Large intestine (tissue), 3 donors: ENCODE results near the gene OTOG. TPM values are rescaled to one million over a fixed set of nuclear protein-coding genes. Genes with fewer than 3 reads are reported as not detected.

ENCODE experiments used
- DNase-seq, 2 donors: peaks; one replicate each; pipeline versions ENCODE4 v3.0.0 to v3.0.0-alpha.2; 2013
- H3K27ac ChIP-seq: one replicate; pipeline ENCODE4 v1.5.1; 2013; ENCODE audit warnings: low read length
- H3K27me3 ChIP-seq: 2 replicates; pipeline ENCODE4 v1.6.1; 2013; ENCODE audit warnings: low read length; ENCODE audit not compliant: control insufficient read depth, insufficient read depth
- H3K36me3 ChIP-seq: 2 replicates; pipeline ENCODE4 v1.6.1; 2013; ENCODE audit warnings: low read length; ENCODE audit not compliant: control insufficient read depth, insufficient read depth
- H3K4me1 ChIP-seq: one replicate; pipeline ENCODE4 v1.6.1; 2013; ENCODE audit warnings: low read length; ENCODE audit not compliant: control insufficient read depth, insufficient read depth
- H3K4me3 ChIP-seq: one replicate; pipeline ENCODE4 v1.5.1; 2013; ENCODE audit warnings: low read length
- H3K9me3 ChIP-seq: one replicate; pipeline ENCODE4 v1.6.1; 2013; ENCODE audit warnings: mild to moderate bottlenecking, low read depth, low read length, moderate library complexity; ENCODE audit not compliant: control insufficient read depth
- WGBS: methylation state at CpG from one replicate; pipeline ENCODE4 v1.1.5; 2013; ENCODE audit warnings: low lambda C conversion rate; ENCODE audit not compliant: insufficient coverage; 5-methylcytosine and 5-hydroxymethylcytosine counted together
- polyA plus RNA-seq: library from polyadenylated mRNA; unstranded; fragments of 120-200 nt; gene quantifications from one replicate; pipeline ENCODE4 v1.2.1, GENCODE V29; 2013

The OTOG gene
- polyA plus RNA-seq, 1 donor, result 0.10 TPM

- H3K4me3 ChIP-seq, result no peak overlapping the region
- DNase-seq, result no peak
- no CpG with 5 or more reads among the region's 19 CpGs for WGBS
- H3K27ac ChIP-seq, result no peak overlapping the region
- no peaks in the 10 kb centered on the region for H3K9me3 ChIP-seq
- peaks cover 2% of the 10 kb centered on the region for H3K27me3 ChIP-seq
- no peaks in the 10 kb centered on the region for H3K4me1 ChIP-seq
- H3K36me3 ChIP-seq, result no peaks in the 10 kb centered on the region
These were observed 93.6 kb downstream of the OTOG start for GRCh38 chr11:17640493-17641164.

- Histone ChIP-seq H3K36me3 (no peaks in the 10 kb centered on the region), H3K9me3 (no peaks in the 10 kb centered on the region), H3K4me3 (no peak overlapping the region), H3K27me3 (peaks cover 2% of the 10 kb centered on the region), H3K4me1 (no peaks in the 10 kb centered on the region), H3K27ac (no peak overlapping the region)
- DNase-seq, result no peak
- WGBS, result no CpG with 5 or more reads among the region's 17 CpGs
These were observed 94.8 kb downstream of the OTOG start for GRCh38 chr11:17641792-17642350.

GRCh38 chr11:17642370-17642769, 95.3 kb downstream of the OTOG start:
- H3K27ac ChIP-seq, result no peak overlapping the region
- WGBS, result no CpG with 5 or more reads among the region's 4 CpGs

GRCh38 chr11:17642980-17643379, 95.9 kb downstream of the OTOG start:
- no peak overlapping the region for H3K4me3 ChIP-seq
- no peak for DNase-seq
- H3K9me3 ChIP-seq, result no peaks in the 10 kb centered on the region
- H3K27ac ChIP-seq, result no peak overlapping the region
- H3K4me1 ChIP-seq, result no peaks in the 10 kb centered on the region
- WGBS, result no CpG with 5 or more reads among the region's 6 CpGs
- peaks cover 2% of the 10 kb centered on the region for H3K27me3 ChIP-seq
- H3K36me3 ChIP-seq, result no peaks in the 10 kb centered on the region

More at GRCh38 chr11:17642370-17642769, 95.3 kb downstream of the OTOG start:
- no peaks in the 10 kb centered on the region for H3K4me1 ChIP-seq
- no peaks in the 10 kb centered on the region for H3K9me3 ChIP-seq
- H3K4me3 ChIP-seq, result no peak overlapping the region
- DNase-seq, result no peak
- H3K27me3 ChIP-seq, result peaks cover 2% of the 10 kb centered on the region
- H3K36me3 ChIP-seq, result no peaks in the 10 kb centered on the region

GRCh38 chr11:17643506-17644405, 96.7 kb downstream of the OTOG start:
- WGBS, result no CpG with 5 or more reads among the region's 14 CpGs
- Histone ChIP-seq H3K27me3 (peaks cover 2% of the 10 kb centered on the region), H3K4me3 (no peak overlapping the region), H3K36me3 (no peaks in the 10 kb centered on the region), H3K9me3 (no peaks in the 10 kb centered on the region), H3K4me1 (peaks cover 3% of the 10 kb centered on the region), H3K27ac (no peak overlapping the region)
- no peak for DNase-seq

- Histone ChIP-seq H3K4me3 (no peak overlapping the region), H3K4me1 (peaks cover 4% of the 10 kb centered on the region), H3K36me3 (no peaks in the 10 kb centered on the region), H3K27me3 (peaks cover 2% of the 10 kb centered on the region), H3K27ac (no peak overlapping the region), H3K9me3 (no peaks in the 10 kb centered on the region)
- DNase-seq, result no peak
- WGBS, result no CpG with 5 or more reads among the region's 15 CpGs
These were observed 98.3 kb downstream of the OTOG start for GRCh38 chr11:17645190-17645970.

GRCh38 chr11:17646451-17647145, 99.5 kb downstream of the OTOG start:
- Histone ChIP-seq H3K27ac (no peak overlapping the region), H3K9me3 (no peaks in the 10 kb centered on the region), H3K36me3 (no peaks in the 10 kb centered on the region), H3K4me3 (no peak overlapping the region), H3K4me1 (peaks cover 4% of the 10 kb centered on the region), H3K27me3 (peaks cover 3% of the 10 kb centered on the region)
- no peak for DNase-seq
- no CpG with 5 or more reads among the region's 8 CpGs for WGBS

- Histone ChIP-seq H3K27me3 (peaks cover 11% of the 10 kb centered on the region), H3K4me3 (no peak overlapping the region), H3K4me1 (peaks cover 4% of the 10 kb centered on the region), H3K9me3 (no peaks in the 10 kb centered on the region), H3K36me3 (no peaks in the 10 kb centered on the region), H3K27ac (no peak overlapping the region)
- WGBS, result no CpG with 5 or more reads among the region's 4 CpGs
- DNase-seq, result no peak
These were observed 101.5 kb downstream of the OTOG start for GRCh38 chr11:17648528-17648927.

GRCh38 chr11:17649261-17649660, 102.2 kb downstream of the OTOG start:
- no peak for DNase-seq
- Histone ChIP-seq H3K9me3 (no peaks in the 10 kb centered on the region), H3K36me3 (no peaks in the 10 kb centered on the region), H3K27me3 (peaks cover 11% of the 10 kb centered on the region), H3K4me3 (no peak overlapping the region), H3K4me1 (peaks cover 4% of the 10 kb centered on the region), H3K27ac (no peak overlapping the region)
- no CpG with 5 or more reads among the region's 6 CpGs for WGBS
